Mesothelial cell of epicardium (in vitro differentiated cells): Measurements from ENCODE around the gene KRT82. TPM values are rescaled to one million over a fixed set of nuclear protein-coding genes. Genes with fewer than 3 reads are reported as not detected.
"Not testable (repeated sequence)": the region's sequence is repeated elsewhere in the genome, so short reads cannot be mapped to it uniquely, and the experiment has no call there.

ENCODE experiments used
- DNase-seq, 2 experiments: peaks; one replicate each; pipeline ENCODE4 v3.0.0; 2021; ENCODE audit warnings: low spot score in 2 of 2; ENCODE audit not compliant: unreplicated experiment in 2 of 2
- H3K27ac Mint-ChIP-seq: 2 replicates; pipeline ENCODE4 v1.8.0; 2021; ENCODE audit warnings: mixed read lengths
- H3K27me3 Mint-ChIP-seq: 2 replicates; pipeline ENCODE4 v1.8.0; 2021; ENCODE audit warnings: low read depth, mixed read lengths
- H3K36me3 Mint-ChIP-seq: 2 replicates; pipeline ENCODE4 v1.8.0; 2021; ENCODE audit warnings: mixed read lengths
- H3K4me1 Mint-ChIP-seq: 2 replicates; pipeline ENCODE4 v1.8.0; 2021; ENCODE audit warnings: mixed read lengths
- H3K4me3 Mint-ChIP-seq: 2 replicates; pipeline ENCODE4 v1.8.0; 2021; ENCODE audit warnings: mild to moderate bottlenecking, moderate library complexity, mixed read lengths
- H3K9me3 Mint-ChIP-seq: 2 replicates; pipeline ENCODE4 v1.8.0; 2021; ENCODE audit warnings: mixed read lengths
- total RNA-seq: library from RNA; stranded (reverse); gene quantifications from 3 replicates; pipeline ENCODE4 v1.2.1, GENCODE V29; 2021
- TF ChIP-seq, protein P1 (sequence below): fragments of 200-600 bp; sonication (generic); IDR thresholded peaks from one replicate; pipeline ENCODE4 v1.5.0; 2021; ENCODE audit warnings: antibody characterized with exemption; ENCODE audit not compliant: unreplicated experiment

Gene KRT82
- total RNA-seq, 1 donor from 2014 or later = not detected

DNA sequence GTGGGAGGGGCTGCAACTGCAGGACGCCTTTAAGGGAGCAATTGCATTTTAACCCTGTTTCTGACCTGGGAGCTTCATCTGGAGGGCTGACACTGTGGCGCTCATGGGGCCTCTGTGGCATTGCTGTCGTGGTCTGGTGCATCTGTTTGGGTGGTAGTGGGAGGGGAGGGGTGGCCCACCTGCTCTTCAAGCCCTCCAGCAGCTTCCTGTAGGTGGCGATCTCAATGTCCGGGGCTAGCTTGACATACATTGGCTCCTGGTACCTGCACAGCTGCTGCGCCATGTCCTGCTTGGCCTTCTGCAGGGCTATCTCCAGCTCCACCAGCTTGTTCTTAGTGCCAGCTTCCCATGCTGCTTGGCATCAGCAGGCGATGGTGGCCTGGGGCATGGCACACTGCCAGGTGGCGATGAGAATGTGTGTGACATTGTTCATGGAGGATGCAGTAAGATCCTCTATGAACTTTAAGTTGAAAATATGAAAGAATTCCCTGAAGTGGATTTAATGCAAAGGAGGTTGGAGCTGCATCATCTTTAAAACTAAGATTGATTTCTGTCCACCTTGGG, 7.7 kb upstream of the KRT82 start:
- TF ChIP-seq, protein P1, sequence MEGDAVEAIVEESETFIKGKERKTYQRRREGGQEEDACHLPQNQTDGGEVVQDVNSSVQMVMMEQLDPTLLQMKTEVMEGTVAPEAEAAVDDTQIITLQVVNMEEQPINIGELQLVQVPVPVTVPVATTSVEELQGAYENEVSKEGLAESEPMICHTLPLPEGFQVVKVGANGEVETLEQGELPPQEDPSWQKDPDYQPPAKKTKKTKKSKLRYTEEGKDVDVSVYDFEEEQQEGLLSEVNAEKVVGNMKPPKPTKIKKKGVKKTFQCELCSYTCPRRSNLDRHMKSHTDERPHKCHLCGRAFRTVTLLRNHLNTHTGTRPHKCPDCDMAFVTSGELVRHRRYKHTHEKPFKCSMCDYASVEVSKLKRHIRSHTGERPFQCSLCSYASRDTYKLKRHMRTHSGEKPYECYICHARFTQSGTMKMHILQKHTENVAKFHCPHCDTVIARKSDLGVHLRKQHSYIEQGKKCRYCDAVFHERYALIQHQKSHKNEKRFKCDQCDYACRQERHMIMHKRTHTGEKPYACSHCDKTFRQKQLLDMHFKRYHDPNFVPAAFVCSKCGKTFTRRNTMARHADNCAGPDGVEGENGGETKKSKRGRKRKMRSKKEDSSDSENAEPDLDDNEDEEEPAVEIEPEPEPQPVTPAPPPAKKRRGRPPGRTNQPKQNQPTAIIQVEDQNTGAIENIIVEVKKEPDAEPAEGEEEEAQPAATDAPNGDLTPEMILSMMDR = no peak
- H3K36me3 Mint-ChIP-seq = no peaks in the 10 kb centered on the region
- no peaks in the 10 kb centered on the region for H3K9me3 Mint-ChIP-seq
- no peak overlapping the region for H3K4me3 Mint-ChIP-seq
- DNase-seq = no peak
- no peak overlapping the region for H3K27ac Mint-ChIP-seq
- H3K27me3 Mint-ChIP-seq = peaks cover 10% of the 10 kb centered on the region
- peaks cover 5% of the 10 kb centered on the region for H3K4me1 Mint-ChIP-seq

DNA sequence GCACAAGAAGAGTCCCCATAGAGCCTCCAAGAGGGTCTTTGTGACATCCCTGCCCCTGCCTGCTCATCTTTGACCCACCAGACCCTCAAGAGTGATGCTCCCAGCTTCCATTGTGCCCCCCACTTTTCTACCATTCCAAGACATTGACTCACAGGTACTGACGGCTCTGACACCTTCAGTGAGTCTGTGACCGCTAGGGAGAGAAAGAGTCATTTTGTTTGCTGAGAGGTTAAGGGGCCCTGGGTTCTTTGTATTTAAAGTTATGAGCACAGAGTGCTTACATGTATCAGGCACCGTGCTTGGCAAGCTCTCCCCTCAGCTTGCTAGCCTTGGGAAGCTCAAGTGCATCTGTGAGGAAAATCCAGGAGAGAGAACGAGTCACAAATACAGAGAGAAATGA, 7.1 kb upstream of the KRT82 start:
- Mint-ChIP-seq H3K4me3 (no peak overlapping the region), H3K9me3 (no peaks in the 10 kb centered on the region), H3K27me3 (peaks cover 14% of the 10 kb centered on the region), H3K4me1 (peaks cover 5% of the 10 kb centered on the region), H3K36me3 (no peaks in the 10 kb centered on the region), H3K27ac (no peak overlapping the region)
- DNase-seq = no peak
- TF ChIP-seq, protein P1 = no peak

DNA sequence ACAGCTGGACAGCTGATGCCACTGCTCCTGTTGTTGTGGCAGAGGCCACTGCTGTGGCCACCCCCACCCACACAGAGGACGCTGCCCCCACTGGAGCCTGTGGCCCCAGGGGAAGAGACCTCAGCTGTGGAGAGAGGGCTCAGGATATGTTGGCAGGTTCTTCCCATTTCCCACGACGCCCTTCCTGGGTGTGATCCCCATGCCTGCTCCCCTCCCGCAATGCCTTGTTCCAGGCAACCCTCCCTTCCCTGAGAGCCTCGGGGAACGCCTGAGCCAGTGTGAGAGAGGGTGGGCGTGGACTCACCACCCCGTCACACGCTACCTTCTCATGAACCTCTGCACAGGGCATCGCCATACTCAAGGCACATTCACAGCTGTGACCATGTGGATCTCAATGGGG, 5.7 kb upstream of the KRT82 start:
- H3K4me3 Mint-ChIP-seq = no peak overlapping the region
- DNase-seq = no peak
- peaks cover 14% of the 10 kb centered on the region for H3K27me3 Mint-ChIP-seq
- H3K9me3 Mint-ChIP-seq = no peaks in the 10 kb centered on the region
- H3K36me3 Mint-ChIP-seq = no peaks in the 10 kb centered on the region
- peaks cover 5% of the 10 kb centered on the region for H3K4me1 Mint-ChIP-seq
- TF ChIP-seq, protein P1 = no peak
- no peak overlapping the region for H3K27ac Mint-ChIP-seq

DNA sequence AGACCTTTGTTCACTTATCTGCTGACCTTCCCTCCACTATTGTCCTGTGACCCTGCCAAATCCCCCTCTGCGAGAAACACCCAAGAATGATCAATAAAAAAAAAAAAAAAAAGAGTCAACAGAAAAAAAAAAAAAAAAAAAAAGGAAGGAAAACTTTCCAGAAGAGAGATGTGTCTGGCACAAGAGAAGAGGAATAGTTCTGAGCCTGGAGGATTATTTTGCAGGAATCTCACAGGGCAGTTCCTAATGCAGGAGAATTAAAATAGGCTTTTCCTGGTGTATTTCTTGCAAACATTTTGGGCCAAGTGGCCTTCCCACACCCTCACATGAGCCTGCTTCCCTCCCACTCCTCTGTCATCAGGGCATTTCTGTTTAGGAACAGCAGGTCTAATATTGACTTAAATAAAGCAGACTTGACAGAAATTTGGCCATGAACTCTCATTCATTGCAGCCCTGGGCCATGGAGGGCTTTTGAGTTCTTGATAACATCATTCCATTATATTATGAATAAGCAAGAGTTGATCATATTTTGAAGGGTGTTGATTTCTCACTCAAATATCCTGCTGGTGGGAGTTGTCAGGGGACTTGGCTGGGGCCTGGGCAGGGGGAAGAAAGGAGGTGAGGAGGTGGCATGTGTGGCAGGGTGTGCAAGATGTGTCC, 4.6 kb upstream of the KRT82 start:
- H3K27ac Mint-ChIP-seq, H3K4me3 Mint-ChIP-seq, H3K36me3 Mint-ChIP-seq, H3K9me3 Mint-ChIP-seq, H3K4me1 Mint-ChIP-seq, DNase-seq: not testable (repeated sequence)
- peaks cover 14% of the 10 kb centered on the region for H3K27me3 Mint-ChIP-seq

DNA sequence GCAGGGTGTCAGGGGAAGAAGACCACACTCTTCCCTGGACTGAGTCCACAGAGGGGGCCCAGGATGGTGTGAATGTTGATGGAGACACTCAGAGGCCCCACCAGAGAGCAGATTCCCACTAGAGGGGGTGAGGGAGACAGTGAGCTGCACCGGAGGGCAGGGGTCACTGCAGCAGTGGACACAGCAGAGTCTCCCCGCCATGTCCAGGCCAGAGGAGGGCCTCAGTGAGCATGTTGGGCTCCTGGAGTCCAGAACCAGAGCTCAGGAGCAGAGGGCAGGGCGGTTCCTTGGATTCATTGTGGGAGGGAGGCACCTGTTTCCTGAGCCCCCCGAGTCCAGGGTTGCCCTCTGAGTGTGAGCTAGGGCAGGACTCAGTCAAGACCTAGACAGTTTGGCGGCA, 1.8 kb upstream of the KRT82 start:
- no peak overlapping the region for H3K27ac Mint-ChIP-seq
- H3K27me3 Mint-ChIP-seq = peaks cover 4% of the 10 kb centered on the region
- no peak overlapping the region for H3K4me3 Mint-ChIP-seq
- H3K9me3 Mint-ChIP-seq = no peaks in the 10 kb centered on the region
- H3K4me1 Mint-ChIP-seq = no peaks in the 10 kb centered on the region
- TF ChIP-seq, protein P1 = no peak
- no peak for DNase-seq
- no peaks in the 10 kb centered on the region for H3K36me3 Mint-ChIP-seq

DNA sequence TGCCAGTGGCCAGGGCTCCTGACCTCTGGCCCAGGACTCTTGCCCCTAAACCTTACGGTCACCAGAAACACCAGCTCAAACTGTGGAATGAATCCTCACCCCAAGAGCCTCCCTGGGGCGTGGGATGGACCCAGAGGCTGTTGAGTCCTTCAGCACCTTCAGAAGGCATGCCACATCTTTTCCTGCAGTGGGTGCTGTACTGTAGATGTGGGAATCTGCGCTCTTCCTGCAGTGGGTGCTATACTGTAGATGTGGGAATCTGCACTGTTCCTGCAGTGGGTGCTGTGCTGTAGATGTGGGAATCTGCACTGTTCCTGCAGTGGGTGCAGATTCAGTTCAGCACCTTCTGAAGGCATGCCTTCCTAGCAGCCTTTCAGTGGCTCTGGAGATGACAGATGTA, 1.2 kb downstream of the KRT82 start:
- Mint-ChIP-seq H3K9me3 (no peaks in the 10 kb centered on the region), H3K4me3 (no peak overlapping the region), H3K36me3 (no peaks in the 10 kb centered on the region), H3K27me3 (peaks cover 4% of the 10 kb centered on the region), H3K27ac (no peak overlapping the region), H3K4me1 (no peaks in the 10 kb centered on the region)
- DNase-seq = no peak
- TF ChIP-seq, protein P1 = no peak
